ENCODE results near the gene GFY. TPM values are rescaled to one million over a fixed set of nuclear protein-coding genes. Genes with fewer than 3 reads are reported as not detected.

GFY gene
- total and polyA plus RNA-seq, 9 of the 15 experiments (the other 6 are each of a cell fraction or from before 2014, with no cell fraction given) = 0.06 to 0.40 (median 0.19) TPM; not detected in 3

- TF ChIP-seq TEAD2 (tag; IDR thresholded peaks at IDR 0.05) (no peak), CTCFL (IDR thresholded peaks at IDR 0.05; ENCODE audit: borderline replicate concordance, insufficient read depth, low read depth, low read length, poor library complexity, severe bottlenecking) (peak; percentile 92), RB1 (IDR thresholded peaks at IDR 0.05; ENCODE audit: low read depth) (peak; percentile 94), FOXJ2 (tag; IDR thresholded peaks at IDR 0.05) (no peak), ZNF133 (CRISPR knock-in tag; IDR thresholded peaks at IDR 0.05) (no peak), TARDBP (IDR thresholded peaks at IDR 0.05) (0 out of 2 replicates have a peak, but pooled peaks have one; percentile 43), ZNF431 (CRISPR knock-in tag; IDR thresholded peaks at IDR 0.05) (no peak), ZNF583 (CRISPR knock-in tag; IDR thresholded peaks at IDR 0.05) (peak; percentile 60; the same call in 1 of the 2 replicates), POLR2G (IDR thresholded peaks at IDR 0.05; ENCODE audit: low read depth, low read length) (peak; percentile 68; the same call in 1 of the 2 replicates), RBM14 (IDR thresholded peaks at IDR 0.05; ENCODE audit: borderline replicate concordance, insufficient read depth, low read depth, low read length) (no peak), CTCF (IDR thresholded peaks at IDR 0.05 in 2 of 3, conservative IDR thresholded peaks at IDR 0.05 in 1 of 3; ENCODE audit: insufficient read depth in 2 of 3, low read depth in 1 of 3, low read length in 3 of 3) (peak; percentile 94 to 97 (median 96)), RREB1 (CRISPR knock-in tag; IDR thresholded peaks at IDR 0.05) (0 out of 2 replicates have a peak, but pooled peaks have one; percentile 24), CSDE1 (IDR thresholded peaks at IDR 0.05) (no peak), SIN3A (IDR thresholded peaks at IDR 0.05; ENCODE audit: borderline replicate concordance in 2 of 2, control insufficient read depth in 1 of 2, low read depth in 2 of 2, low read length in 2 of 2) (peak; percentile 23 to 64; a peak in 1 of 4 replicates), BCOR (IDR thresholded peaks at IDR 0.05) (no peak), CXXC5 (CRISPR knock-in tag; IDR thresholded peaks at IDR 0.05) (peak; percentile 78), LARP7 (IDR thresholded peaks at IDR 0.05) (no peak), SPI1 (IDR thresholded peaks at IDR 0.05; ENCODE audit: borderline replicate concordance, low read depth, low read length) (no peak), BRD9 (IDR thresholded peaks at IDR 0.05; ENCODE audit: low read depth, partially characterized antibody) (no peak)
Observed at GRCh38 chr19:49473868-49474541, 48.8 kb downstream of the GFY start, which contains the start of gene FLT3LG (continued).
